H7 (cell line): ENCODE data around the gene PSMB11. TPM values are rescaled to one million over a fixed set of nuclear protein-coding genes. Genes with fewer than 3 reads are reported as not detected.
A peak's percentile ranks its signal among the peaks of the same experiment; 100 is the strongest.
"Not testable (repeated sequence)": the region's sequence is repeated elsewhere in the genome, so short reads cannot be mapped to it uniquely, and the experiment has no call there.

Experiments
- DNase-seq: peaks from one replicate; pipeline ENCODE4 v3.0.0; 2012
- H3K27me3 ChIP-seq: 2 replicates; pipeline ENCODE4 v1.6.0; 2011; ENCODE audit warnings: mild to moderate bottlenecking, low read length; ENCODE audit not compliant: control insufficient read depth, insufficient read depth
- H3K36me3 ChIP-seq: replicated peaks from 2 replicates; pipeline ENCODE4 v1.5.1; 2011; ENCODE audit warnings: low read length; ENCODE audit not compliant: control insufficient read depth, insufficient read depth
- H3K4me3 ChIP-seq: 2 replicates; pipeline ENCODE4 v1.5.1; 2011; ENCODE audit warnings: low read depth, mild to moderate bottlenecking, control low read depth, low read length, moderate library complexity; ENCODE audit not compliant: insufficient read depth
- total RNA-seq: library from RNA; depleted of rRNA; stranded (reverse); fragments of >200 nt; shearing (Covaris generic); gene quantifications from 2 replicates; pipeline ENCODE4 v1.2.3, GENCODE V29; 2014; rRNA removed

PSMB11 gene
- total RNA-seq, result not detected in 2 replicates

DNA sequence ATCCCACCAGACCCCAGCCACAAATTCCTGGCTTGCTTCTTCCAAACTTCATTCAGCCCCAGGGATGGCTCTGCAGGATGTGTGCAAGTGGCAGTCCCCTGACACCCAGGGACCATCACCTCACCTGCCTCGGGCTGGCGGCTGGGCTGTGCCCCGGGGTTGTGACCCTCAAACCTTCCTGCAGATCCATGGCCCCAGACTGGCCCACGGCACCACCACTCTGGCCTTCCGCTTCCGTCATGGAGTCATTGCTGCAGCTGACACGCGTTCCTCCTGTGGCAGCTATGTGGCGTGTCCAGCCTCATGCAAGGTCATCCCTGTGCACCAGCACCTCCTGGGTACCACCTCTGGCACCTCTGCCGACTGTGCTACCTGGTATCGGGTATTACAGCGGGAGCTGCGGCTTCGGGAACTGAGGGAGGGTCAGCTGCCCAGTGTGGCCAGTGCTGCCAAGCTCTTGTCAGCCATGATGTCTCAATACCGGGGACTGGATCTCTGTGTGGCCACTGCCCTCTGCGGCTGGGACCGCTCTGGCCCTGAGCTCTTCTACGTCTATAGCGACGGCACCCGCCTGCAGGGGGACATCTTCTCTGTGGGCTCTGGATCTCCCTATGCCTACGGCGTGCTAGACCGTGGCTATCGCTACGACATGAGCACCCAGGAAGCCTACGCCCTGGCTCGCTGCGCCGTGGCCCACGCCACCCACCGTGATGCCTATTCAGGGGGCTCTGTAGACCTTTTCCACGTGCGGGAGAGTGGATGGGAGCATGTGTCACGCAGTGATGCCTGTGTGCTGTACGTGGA is at the start of gene PSMB11:
Gene PSMB11, plus strand, starts transcription at position 51 of the 804 bp plus-strand sequence. Its CDS starts 14 bp downstream, at position 65.
- no peaks in the 10 kb centered on the region for H3K36me3 ChIP-seq
- no peaks in the 10 kb centered on the region for H3K27me3 ChIP-seq
- no peak within 1 kb of the TSS for H3K4me3 ChIP-seq
- DNase-seq, result peak; percentile 69

GRCh38 chr14:22993517-22993916 is 48.5 kb upstream of the PSMB11 start:
- DNase-seq, result no peak
- H3K27me3 ChIP-seq, result no peaks in the 10 kb centered on the region
- H3K36me3 ChIP-seq, result no peaks in the 10 kb centered on the region
- H3K4me3 ChIP-seq, result no peak overlapping the region

- H3K36me3 ChIP-seq, result no peaks in the 10 kb centered on the region
- peak; percentile 71 for DNase-seq
These were observed 47.2 kb upstream of the PSMB11 start for GRCh38 chr14:22994762-22995275.

GRCh38 chr14:22995889-22996625 is 46.0 kb upstream of the PSMB11 start:
- Histone ChIP-seq H3K27me3 (no peaks in the 10 kb centered on the region), H3K4me3 (no peak overlapping the region), H3K36me3 (no peaks in the 10 kb centered on the region)
- no peak for DNase-seq

More at GRCh38 chr14:22994762-22995275, 47.2 kb upstream of the PSMB11 start:
- H3K4me3 ChIP-seq, result no peak overlapping the region
- no peaks in the 10 kb centered on the region for H3K27me3 ChIP-seq

DNA sequence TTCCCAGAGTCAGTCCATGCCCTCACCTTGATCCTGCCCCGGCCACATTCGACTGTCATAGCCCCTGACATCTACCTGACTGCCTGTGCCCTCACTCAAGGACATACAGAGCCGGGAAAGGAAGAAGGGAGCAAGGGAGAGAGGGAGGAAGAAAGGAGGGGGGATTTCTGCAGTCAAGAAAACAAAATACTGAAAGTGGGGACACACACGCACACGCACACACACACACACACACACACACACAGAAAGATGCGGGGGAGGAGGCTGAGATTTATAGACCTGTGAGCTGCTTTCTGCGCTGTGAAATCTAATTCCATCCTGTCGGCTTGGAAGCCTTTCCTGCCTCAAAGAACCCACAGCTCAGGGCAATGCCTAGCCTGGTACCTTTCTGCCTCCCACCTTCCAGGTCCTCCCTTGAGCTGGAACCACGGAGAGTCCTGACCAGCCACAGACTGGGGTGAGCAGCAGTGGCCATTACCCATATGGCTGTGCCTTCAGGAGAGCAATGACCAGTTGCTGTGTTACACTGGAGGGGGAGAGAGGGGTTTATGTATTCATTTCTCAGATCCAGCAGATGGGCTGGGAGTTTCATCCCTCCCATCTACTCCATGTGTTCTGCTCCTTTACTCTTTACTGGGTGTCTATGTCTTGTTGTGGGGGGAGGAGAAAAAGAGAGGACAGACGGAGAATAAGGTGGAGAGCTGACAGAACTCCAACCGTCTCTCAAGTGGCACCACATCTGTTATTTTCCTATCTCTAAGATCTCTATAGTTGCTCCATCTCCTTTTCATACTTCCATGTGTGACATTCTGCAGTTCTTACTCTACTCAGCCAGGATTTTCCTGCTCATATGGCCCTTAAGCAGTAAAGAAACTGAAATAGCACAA is 45.0 kb upstream of the PSMB11 start:
- no peaks in the 10 kb centered on the region for H3K36me3 ChIP-seq
- H3K4me3 ChIP-seq, result no peak overlapping the region
- no peaks in the 10 kb centered on the region for H3K27me3 ChIP-seq
- DNase-seq, result no peak

DNA sequence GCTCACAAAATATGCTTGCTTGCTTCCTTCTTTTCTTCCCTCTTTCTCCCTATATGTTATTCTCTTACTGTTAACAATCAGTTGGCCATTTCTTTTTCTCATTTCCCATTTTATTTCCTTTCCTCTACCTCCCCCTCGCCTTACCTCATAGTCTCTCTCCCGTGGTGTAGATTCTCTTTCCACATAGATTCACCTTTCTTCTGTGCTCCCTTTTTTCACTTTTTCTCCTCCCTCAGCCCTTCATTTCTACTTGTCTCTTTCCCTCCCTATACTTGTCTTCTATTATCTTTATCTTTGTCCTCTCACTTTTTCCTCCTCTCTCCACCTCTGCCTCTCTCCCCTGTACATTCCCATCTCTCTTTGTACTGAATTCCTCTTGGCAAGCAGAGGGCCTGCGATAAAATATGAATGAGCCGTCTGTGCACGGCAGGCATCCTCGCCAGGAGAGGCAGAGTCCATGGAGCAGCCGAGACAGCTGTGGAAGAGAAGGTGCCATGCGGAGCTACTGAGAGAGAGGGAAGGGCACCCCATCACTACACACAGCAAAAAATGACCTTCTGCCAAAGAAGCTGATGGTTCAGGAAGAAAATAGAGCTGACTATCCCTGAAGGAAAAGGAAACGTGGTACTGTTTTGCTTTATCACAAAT is 44.2 kb upstream of the PSMB11 start:
- DNase-seq, result no peak
- Histone ChIP-seq H3K36me3 (no peaks in the 10 kb centered on the region), H3K4me3 (no peak overlapping the region), H3K27me3 (no peaks in the 10 kb centered on the region)

- peak; percentile 44 for DNase-seq
- no peak overlapping the region for H3K4me3 ChIP-seq
- H3K27me3 ChIP-seq, result no peaks in the 10 kb centered on the region
- no peaks in the 10 kb centered on the region for H3K36me3 ChIP-seq
These were observed 43.5 kb upstream of the PSMB11 start for GRCh38 chr14:22998329-22999012.

- no peak for DNase-seq
- H3K4me3 ChIP-seq, result no peak overlapping the region
- no peaks in the 10 kb centered on the region for H3K36me3 ChIP-seq
- H3K27me3 ChIP-seq, result no peaks in the 10 kb centered on the region
These were observed 41.2 kb upstream of the PSMB11 start for GRCh38 chr14:23000860-23001259.

GRCh38 chr14:23002592-23002991 is 39.4 kb upstream of the PSMB11 start:
- Histone ChIP-seq H3K36me3 (no peaks in the 10 kb centered on the region), H3K4me3 (no peak overlapping the region), H3K27me3 (no peaks in the 10 kb centered on the region)
- DNase-seq, result no peak

GRCh38 chr14:23004274-23004673 is 37.7 kb upstream of the PSMB11 start:
- DNase-seq, H3K27me3 ChIP-seq, H3K4me3 ChIP-seq, H3K36me3 ChIP-seq: not testable (repeated sequence)

DNA sequence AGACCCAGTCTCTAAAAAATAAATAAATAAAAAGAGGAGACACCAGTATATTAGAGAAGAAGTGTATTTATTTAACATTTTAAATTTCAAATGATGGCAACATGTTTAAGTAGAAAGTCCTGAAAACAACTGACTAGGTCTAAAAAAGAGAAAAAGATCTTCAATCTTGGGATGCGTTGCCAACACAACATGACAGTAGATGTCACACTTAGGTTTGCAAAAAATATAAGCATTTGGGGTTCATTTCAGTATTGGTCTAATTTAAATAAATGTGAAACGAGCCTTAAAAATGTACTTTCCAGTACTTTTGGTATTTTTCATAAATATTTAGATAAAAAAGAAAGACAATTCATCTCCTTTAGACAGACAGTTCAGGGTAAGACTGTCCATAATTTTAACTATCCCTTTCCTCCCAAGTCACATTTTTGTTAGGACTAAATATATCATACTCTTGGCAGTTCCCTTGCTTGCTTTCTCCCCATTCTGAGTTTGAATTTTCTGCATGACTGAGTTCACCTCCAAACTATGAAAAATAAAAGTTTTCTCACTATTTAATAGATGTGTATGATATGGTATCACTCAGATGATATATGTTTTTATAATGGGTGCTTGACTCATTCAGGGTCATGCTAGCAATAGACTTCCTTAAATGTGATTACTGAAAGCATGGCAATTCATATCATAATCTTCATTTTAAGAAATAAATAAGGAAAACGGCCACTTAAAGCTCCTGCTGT is 36.4 kb upstream of the PSMB11 start:
- no peak for DNase-seq
- no peak overlapping the region for H3K4me3 ChIP-seq
- H3K36me3 ChIP-seq, result no peaks in the 10 kb centered on the region
- no peaks in the 10 kb centered on the region for H3K27me3 ChIP-seq

DNA sequence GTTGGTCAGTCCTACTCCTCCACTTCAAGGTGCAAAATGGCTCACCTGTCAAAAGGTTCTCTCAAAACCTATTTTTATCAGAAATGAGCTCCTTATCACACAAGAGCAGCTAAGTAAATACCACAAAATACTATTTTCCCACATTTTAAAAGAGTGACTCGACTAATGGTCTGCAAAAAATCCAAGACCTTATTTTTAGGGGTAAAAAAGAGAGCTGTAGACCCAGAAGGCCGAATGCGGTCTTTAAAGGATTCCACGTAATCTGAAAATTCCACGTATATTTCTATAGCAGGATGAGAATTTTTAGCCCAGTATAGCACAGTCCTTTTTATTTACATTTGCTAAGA is 35.9 kb upstream of the PSMB11 start:
- no peak for DNase-seq
- peak overlapping the region; percentile 95 for H3K4me3 ChIP-seq
- no peaks in the 10 kb centered on the region for H3K27me3 ChIP-seq
- H3K36me3 ChIP-seq, result no peaks in the 10 kb centered on the region
